NCI-H748 treated with DMSO at 0.1 percent for 48 hours (cell line): ENCODE results near the gene COA1.

Experiments
- DNase-seq: peaks from one replicate; lab custom pipeline; 2025; lab: John Stamatoyannopoulos, UW

COA1 gene

GRCh38 chr7:43653466-43653865 is 75.9 kb downstream of the COA1 start:
- no peak for DNase-seq

GRCh38 chr7:43652364-43652763 is 77.0 kb downstream of the COA1 start:
- DNase-seq, result no peak

DNA sequence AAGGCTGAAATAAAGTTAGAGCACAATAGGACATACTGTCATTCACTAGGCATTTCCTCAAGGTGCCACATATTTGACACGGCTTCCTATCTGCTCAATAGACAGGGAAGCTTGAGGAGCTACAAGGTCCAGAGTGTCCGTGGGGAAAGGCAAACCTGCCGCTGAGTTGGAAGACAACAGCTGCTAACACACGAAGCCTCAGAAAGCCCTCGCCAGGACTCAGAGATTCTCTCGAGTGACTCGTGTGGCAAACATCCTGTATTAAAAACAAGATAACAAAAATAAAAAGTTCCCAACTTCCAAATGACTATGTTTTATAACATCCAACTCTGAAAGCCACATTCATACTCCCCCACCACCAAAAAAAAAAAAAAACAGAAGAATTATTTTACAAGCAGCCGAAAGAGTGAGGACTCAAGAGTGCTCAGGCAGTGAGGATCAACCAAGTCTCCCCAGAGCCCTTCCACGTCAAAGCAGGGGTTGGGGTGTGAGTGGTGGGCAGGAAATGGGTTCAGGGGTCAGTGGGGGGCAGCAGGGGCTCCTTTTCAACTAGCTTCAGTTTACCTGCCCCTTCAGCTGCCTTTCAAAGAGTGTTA is 78.8 kb downstream of the COA1 start:
- no peak for DNase-seq

GRCh38 chr7:43649755-43650274 is 79.5 kb downstream of the COA1 start:
- no peak for DNase-seq

- DNase-seq, result no peak
Measured at GRCh38 chr7:43648473-43649406, 80.6 kb downstream of the COA1 start.

DNA sequence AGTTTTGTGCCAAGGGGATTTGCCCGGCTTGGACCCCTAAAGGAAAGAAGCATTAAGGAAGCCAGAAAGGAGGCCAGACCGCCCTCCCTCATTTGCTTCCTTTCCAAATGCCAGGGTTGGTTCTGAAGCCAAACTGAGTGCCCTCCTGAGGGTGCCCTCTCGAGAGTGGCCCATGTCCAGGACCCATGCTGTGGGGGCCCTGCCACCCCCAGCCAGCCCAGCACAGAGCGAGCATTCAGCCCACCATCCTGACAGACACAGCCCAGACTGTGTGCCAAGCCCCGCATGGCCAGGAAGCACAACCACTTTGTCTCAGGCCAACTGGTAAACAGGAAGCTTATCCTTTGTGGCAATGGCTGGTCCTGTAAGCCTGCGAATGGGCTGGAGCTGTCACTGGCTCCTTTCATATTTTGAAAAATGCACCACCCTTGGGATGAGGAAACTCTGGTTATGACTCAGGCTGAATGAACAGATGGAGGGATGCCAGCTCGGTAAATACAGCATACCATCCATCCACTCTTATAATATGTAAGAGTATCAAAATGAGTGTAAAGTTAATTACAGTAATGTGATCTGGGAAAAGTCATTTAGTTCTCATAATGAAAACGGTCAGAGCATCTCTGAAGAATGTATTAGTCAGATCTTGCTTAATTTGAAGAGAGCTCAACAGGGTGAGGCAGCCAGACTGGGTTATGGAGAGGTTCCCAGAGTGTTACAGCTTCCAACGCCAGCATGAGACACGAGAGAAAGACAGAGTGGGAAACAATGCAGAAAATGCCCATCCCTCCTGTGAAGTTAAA is 81.5 kb downstream of the COA1 start:
- DNase-seq, result no peak

DNA sequence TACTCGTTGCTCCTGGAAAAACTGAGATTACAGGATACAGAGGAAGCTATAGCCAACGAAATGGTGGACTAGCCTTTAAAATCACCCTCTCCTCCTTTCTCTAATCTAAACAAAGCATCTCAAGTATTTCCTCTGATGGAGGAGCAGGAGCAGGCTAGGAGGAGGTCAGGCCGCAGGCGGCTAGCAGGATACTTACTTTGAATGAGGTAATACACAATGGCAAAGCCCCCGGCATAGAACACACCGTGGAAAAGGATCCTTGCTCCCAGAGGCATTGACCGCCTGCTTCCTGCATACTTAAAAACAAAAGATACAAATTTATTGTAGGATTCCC is 82.0 kb downstream of the COA1 start:
- no peak for DNase-seq

- no peak for DNase-seq
Measured at GRCh38 chr7:43646603-43647338, 82.6 kb downstream of the COA1 start.

GRCh38 chr7:43645699-43646226 is 83.6 kb downstream of the COA1 start:
- DNase-seq, result no peak

- no peak for DNase-seq
Measured at GRCh38 chr7:43643846-43644245, 85.5 kb downstream of the COA1 start.

DNA sequence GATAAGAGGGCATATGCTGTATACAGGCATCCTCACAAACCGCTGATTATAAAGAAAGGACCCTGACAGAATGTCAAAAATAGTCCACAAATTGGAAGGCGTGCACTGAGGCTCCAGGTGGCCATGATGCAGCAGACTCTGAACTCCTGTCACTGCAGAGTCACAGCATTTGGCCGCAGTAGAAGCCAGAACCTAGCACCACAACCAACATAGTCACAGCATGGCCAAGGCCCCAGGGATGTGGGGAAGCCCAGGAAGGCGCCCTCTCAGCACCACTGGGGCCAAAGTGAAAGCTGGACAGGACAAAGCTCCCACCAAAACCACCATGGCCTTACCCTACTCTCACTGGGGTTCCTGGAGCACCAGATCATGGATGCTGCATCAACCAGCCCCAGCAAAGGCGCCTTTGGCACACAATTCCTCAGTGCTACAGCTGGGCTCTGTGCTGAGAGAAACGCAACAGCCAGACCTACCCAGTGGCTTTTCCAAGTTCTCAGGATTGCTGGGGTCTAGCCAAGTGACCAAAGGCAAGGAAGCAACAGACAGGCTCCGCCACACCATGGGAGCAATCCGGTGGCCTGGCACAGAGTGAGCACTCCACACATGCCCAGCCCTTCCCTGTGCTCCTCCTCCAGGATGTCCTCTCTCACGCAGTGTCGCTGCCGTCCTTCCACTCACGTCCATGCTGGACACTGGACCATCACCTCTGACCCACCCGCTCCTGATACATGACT is 86.3 kb downstream of the COA1 start:
- no peak for DNase-seq

DNA sequence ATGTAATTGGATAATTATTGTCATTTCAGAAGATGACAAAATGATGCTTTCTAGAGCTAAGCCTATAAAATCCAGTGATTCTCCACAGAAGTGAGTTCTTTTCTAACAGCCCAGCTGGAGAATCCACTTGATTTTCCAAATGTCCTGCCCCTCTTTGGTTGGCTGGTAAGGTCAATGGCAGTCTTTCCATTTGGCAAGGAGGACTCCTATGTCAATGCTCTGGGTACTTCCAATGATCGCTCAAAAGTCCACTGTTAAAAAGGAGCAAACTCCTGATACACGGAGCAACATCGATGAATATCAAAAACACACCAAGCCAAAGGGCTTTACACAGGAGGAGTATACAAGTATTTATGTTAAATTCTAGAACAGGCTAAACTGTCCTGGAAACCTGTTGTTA is 88.6 kb downstream of the COA1 start:
- no peak for DNase-seq

DNA sequence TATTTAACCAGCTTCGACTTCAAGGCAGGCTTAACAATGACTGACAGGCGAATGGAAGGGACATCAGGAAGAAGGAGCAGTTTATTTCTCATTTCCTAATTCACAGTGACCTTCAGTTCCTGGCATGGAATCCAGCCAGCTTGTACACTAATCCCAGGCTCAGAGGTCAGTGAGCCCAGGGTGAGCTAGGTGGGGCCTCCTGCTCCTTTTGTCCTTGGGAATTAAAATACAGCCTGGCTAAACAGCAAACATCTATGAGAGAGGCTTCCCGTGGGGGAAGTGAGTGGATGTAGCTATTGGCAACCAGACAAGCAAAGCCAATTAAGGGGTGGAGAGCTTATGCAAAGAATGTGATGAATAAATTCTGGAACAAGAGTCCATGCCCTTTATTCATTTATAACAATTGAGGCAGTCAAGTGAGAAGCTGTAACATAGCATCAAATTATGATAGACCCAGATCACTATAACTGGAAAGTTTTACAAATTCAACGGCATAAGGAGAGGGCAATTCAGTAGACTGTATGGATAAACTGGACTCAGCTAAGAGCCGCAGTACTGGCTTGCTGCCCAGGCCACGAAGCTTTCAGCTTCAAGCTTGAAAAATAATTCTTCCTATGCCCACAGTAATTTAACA is 89.3 kb downstream of the COA1 start:
- DNase-seq, result peak; percentile 100

DNA sequence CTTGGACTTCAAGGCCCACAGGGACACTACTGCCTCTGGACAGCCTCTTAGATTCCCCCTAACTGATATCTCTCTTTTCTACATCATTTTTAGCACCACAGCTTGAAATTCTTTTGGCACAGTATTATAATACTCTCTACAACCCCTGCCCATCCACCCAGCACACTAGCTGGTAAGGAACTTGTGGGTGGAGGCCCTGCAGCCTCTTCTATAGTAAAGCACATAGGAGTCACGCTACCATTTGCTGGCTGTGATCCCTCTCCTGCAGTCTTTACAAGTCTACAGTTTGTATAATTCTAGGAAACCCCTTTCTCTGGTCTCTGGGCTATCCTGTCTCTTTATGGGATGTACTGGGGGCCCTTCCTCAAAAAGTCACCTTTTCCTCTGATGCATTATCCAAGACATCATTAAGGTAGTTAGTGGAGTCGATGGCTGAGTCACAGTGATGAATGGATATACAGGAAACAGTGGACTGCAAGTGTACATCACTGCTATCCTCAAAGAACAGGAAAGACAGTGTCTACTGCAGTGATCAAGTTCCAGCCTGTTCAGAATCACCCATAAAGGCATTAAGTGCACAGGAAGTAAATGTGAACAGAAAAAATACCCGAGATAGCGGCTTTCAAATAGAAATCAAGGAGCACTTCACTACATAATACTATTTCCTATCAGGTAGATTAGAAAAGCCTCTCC is 92.1 kb downstream of the COA1 start:
- no peak for DNase-seq

DNA sequence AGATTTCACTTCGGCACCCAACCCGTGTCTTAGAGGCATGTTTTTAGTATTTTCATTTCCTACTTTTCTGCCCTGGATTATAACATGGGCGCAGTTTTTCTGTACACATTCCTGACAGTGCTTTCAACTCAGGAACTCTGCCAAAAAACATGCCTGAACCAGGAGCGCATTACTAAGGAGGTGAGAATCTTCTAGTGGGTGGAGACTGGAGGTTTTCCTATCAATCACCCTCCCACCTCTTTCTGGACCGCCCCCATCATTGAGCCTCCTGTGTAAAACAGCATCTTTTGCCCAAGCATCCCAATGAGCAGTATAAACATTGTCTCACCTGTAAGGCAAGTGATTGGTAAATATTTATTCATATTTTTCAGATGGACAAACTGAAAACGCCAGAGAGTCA is 93.2 kb downstream of the COA1 start:
- no peak for DNase-seq

DNA sequence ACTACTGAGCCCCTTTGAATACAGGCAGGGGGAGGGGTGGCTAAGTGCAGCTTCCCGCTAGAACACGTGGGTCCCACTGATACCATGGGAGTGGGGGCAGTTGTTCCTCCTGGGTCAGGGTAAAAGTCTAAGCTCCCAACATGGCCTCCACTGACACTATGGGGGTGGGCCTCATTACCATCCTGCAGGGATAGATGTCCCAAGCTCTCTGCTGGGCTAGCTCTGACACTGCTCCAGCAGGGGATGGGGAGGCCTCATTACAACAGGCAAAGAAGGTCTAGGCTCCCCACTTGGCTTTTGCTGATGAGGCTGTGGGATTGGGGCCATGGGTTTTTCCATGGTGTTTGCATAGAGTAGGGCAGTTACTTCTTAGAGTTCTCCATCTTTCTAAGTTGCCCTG is 94.9 kb downstream of the COA1 start:
- no peak for DNase-seq

- no peak for DNase-seq
Measured at GRCh38 chr7:43632746-43633145, 96.6 kb downstream of the COA1 start.

DNA sequence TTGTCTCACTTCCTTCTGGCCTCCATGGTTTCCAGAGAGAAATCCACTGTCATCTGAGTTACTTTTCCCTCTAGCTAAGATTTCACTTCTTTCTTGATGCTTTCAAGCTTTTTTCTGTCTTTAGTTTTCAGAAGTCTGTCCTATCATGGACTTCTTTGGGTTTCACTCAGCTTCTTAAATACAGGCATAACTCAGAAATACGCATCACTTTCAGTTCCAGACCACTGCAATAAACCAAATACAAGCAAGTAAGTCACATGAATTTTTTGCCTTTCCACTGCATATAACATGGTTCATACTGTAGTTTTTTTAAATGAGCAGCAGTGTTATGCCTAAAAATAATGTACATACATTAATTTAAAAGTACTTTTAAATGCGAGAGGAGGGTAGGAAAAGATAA is 97.8 kb downstream of the COA1 start:
- DNase-seq, result no peak

GRCh38 chr7:43630482-43630881 is 98.8 kb downstream of the COA1 start:
- DNase-seq, result no peak

DNA sequence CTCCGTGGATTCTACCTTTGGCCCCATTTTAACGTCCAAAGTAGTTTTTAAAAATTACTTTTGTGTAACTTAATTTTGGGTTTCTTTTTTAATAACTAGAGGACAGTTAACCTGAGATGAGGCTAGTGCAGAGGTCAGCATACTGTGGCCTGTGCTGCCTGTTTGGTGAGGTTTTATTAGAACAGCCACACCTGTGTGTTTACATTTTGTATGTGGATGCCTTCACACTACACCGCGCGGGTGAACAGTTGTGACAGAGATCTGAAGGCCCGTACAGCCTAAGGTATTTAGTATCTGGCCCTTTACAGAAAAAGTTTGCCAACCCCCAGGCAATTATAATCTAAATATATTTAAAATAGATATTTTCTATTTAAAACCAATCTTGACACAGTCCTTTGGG is 99.5 kb downstream of the COA1 start:
- no peak for DNase-seq
